ENCODE measurements around the gene OPCML. TPM values are rescaled to one million over a fixed set of nuclear protein-coding genes. Genes with fewer than 3 reads are reported as not detected.

The OPCML gene
- total RNA-seq, 1 donor from 2014 or later, result not detected

DNA sequence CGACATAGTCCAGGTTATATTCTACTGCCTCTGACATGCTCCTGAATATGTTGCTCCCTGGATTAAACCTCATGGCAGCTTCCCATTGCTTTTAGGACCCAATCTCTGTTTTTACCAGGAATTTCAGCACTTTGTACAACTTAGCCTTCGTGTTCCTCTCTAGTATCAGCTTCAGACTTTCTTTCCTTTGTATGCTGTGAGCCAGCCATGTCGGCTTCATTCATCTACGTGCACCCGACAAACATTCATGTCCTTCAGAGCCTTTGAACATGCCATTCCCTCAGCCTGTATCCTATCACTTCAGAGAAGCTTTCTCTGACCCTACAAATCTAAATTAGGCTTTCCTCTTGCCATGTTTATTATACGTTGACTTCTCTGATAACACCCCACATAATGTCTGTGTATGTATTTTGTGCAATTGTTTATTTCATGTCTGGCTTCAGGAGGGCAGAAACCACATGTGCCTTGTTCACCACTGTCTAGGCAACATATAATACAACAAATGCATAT lies 743.4 kb downstream of the OPCML start:
- intact Hi-C loops (cut with DNase I), result no loop called here
- Histone ChIP-seq H3K27me3 (no peaks in the 10 kb centered on the region), H3K4me3 (no peak overlapping the region), H3K4me1 (no peaks in the 10 kb centered on the region), H3K36me3 (no peaks in the 10 kb centered on the region), H3K27ac (no peak overlapping the region), H3K9me3 (no peaks in the 10 kb centered on the region)
- DNase-seq (ENCODE audit: low spot score in 2 of 2), result no peak
- TF ChIP-seq, protein P1, sequence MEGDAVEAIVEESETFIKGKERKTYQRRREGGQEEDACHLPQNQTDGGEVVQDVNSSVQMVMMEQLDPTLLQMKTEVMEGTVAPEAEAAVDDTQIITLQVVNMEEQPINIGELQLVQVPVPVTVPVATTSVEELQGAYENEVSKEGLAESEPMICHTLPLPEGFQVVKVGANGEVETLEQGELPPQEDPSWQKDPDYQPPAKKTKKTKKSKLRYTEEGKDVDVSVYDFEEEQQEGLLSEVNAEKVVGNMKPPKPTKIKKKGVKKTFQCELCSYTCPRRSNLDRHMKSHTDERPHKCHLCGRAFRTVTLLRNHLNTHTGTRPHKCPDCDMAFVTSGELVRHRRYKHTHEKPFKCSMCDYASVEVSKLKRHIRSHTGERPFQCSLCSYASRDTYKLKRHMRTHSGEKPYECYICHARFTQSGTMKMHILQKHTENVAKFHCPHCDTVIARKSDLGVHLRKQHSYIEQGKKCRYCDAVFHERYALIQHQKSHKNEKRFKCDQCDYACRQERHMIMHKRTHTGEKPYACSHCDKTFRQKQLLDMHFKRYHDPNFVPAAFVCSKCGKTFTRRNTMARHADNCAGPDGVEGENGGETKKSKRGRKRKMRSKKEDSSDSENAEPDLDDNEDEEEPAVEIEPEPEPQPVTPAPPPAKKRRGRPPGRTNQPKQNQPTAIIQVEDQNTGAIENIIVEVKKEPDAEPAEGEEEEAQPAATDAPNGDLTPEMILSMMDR (IDR thresholded peaks at IDR 0.05), result no peak

DNA sequence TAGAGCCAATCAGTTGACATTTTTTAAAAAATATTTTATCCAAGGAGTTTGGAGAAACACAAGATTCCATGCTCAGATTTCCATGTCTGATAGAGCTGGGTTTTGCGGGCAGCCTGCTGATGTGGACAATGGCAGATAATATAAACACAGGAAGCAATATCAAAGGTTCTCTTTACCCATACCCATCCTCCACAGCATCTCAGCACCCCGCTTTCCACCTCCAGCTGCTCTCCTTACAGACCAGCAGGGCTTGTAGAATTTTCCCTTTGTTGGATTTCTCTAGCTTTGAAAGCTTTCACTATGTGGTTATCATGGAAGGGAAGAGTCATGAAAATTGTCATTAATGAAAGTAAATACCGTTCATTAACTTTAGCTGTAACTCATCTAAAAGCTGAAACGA lies 746.4 kb downstream of the OPCML start:
- TF ChIP-seq, protein P1 (IDR thresholded peaks at IDR 0.05), result no peak
- Histone ChIP-seq H3K27ac (no peak overlapping the region), H3K9me3 (no peaks in the 10 kb centered on the region), H3K4me1 (no peaks in the 10 kb centered on the region), H3K36me3 (no peaks in the 10 kb centered on the region), H3K27me3 (no peaks in the 10 kb centered on the region), H3K4me3 (no peak overlapping the region)
- DNase-seq (ENCODE audit: low spot score in 2 of 2), result no peak
- intact Hi-C loops (cut with DNase I), result no loop called here

DNA sequence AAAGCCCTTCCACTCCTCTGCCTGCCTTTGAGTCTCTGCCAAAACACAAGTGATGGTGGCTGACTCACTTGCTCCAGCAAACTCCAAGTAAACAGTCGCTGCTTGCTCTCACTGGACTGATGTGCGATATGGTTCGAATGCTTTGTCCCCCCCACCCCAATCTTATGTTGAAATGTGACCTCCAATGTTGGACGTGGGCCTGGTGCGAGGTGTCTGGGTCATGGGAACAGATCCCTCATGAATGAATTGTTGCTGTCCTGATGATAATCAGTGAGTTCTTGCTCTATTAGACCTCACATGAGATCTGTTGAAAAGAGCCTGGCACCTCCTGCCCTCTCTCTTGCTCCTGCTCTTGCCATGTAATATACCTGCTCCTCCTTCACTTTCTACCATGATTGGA lies 747.9 kb downstream of the OPCML start:
- no peak for DNase-seq (ENCODE audit: low spot score in 2 of 2)
- H3K9me3 ChIP-seq, result no peaks in the 10 kb centered on the region
- intact Hi-C loops (cut with DNase I), result no loop called here
- H3K4me3 ChIP-seq, result no peak overlapping the region
- no peaks in the 10 kb centered on the region for H3K36me3 ChIP-seq
- TF ChIP-seq, protein P1 (IDR thresholded peaks at IDR 0.05), result no peak
- H3K27ac ChIP-seq, result no peak overlapping the region
- no peaks in the 10 kb centered on the region for H3K4me1 ChIP-seq
- H3K27me3 ChIP-seq, result no peaks in the 10 kb centered on the region

DNA sequence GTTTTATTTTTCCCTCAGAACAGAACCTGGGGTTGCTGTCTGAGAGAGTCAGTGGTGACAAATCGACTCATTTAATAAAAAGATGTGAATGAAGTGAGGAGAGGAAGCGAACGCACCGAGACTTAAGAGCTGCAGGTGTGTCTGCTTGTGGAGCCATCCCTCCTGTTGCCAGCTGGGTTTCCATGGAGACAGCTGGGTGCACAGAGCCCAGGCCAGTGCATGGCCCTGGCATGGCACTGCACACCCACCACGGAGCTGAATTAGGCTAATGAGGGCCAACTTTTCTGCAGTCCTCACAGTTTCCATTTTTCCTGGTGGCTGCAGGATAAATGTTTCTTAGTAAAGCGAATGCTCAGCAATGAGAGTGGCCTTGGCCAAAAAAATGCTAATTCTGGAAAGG lies 750.2 kb downstream of the OPCML start:
- H3K36me3 ChIP-seq, result no peaks in the 10 kb centered on the region
- H3K4me1 ChIP-seq, result no peaks in the 10 kb centered on the region
- no peak overlapping the region for H3K27ac ChIP-seq
- no peaks in the 10 kb centered on the region for H3K9me3 ChIP-seq
- H3K4me3 ChIP-seq, result no peak overlapping the region
- TF ChIP-seq, protein P1 (IDR thresholded peaks at IDR 0.05), result no peak
- H3K27me3 ChIP-seq, result no peaks in the 10 kb centered on the region
- intact Hi-C loops (cut with DNase I), result no loop called here
- no peak for DNase-seq (ENCODE audit: low spot score in 2 of 2)

DNA sequence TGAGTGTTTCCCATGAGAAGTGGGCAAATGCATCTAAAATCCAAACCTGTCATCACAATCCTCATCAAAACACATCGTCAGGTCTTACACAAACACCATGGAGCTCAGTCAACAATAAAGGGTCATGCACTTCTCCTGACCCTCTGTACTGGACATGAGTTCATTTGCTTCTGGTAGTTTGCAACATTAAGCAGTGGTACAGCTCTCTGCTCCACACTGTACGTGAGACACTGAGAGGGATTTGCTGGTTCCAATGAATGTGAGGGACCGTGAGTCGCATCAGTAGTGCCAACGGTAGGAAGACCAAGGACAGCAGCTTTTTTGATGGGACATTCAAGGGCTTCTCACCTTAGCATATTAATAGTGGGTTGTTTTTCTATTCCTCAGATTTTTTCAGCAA lies 752.3 kb downstream of the OPCML start:
- no peak for DNase-seq (ENCODE audit: low spot score in 2 of 2)
- H3K27ac ChIP-seq, result no peak overlapping the region
- H3K4me3 ChIP-seq, result no peak overlapping the region
- TF ChIP-seq, protein P1 (IDR thresholded peaks at IDR 0.05), result no peak
- no peaks in the 10 kb centered on the region for H3K27me3 ChIP-seq
- no peaks in the 10 kb centered on the region for H3K9me3 ChIP-seq
- no peaks in the 10 kb centered on the region for H3K36me3 ChIP-seq
- intact Hi-C loops (cut with DNase I), result no loop called here
- no peaks in the 10 kb centered on the region for H3K4me1 ChIP-seq

DNA sequence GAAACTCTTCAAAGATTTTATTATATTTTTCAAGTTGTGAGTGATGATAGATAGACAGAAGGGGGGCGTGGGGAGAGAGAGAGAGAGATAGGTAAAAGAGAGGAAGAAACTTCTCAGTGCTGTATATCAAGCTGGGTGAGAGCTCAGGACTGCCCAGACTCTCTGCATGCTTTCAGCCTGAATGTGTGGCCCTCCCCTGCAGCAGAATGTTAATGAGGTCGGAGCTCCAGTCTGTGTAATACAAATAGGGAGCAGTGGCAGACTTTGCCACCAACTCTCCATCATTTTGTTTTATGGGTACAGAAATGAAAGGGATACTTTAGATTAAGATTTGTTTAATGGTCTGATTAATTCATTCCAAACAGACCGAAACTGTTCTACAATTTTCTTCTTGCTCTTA lies 752.8 kb downstream of the OPCML start:
- intact Hi-C loops (cut with DNase I), result no loop called here
- no peak for DNase-seq (ENCODE audit: low spot score in 2 of 2)

More for the DNA sequence above, 752.8 kb downstream of the OPCML start:
- no peaks in the 10 kb centered on the region for H3K9me3 ChIP-seq
- TF ChIP-seq, protein P1 (IDR thresholded peaks at IDR 0.05), result no peak
- no peak overlapping the region for H3K27ac ChIP-seq
- H3K4me3 ChIP-seq, result no peak overlapping the region
- H3K36me3 ChIP-seq, result no peaks in the 10 kb centered on the region
- no peaks in the 10 kb centered on the region for H3K4me1 ChIP-seq
- H3K27me3 ChIP-seq, result no peaks in the 10 kb centered on the region
